Measurements from ENCODE around the gene NTRK2. TPM values are rescaled to one million over a fixed set of nuclear protein-coding genes. Genes with fewer than 3 reads are reported as not detected.

The NTRK2 gene
- total and polyA plus RNA-seq, 4 donors, result 0.26 to 1.4 (median 0.56) TPM

- TF ChIP-seq ZBTB33 (IDR thresholded peaks at IDR 0.05), result no peak
- TF ChIP-seq GABPA (IDR thresholded peaks at IDR 0.05 in 1 of 2, conservative IDR thresholded peaks at IDR 0.05 in 1 of 2), result no peak
- TF ChIP-seq SP1 (IDR thresholded peaks at IDR 0.05), result no peak
- no peak for TF ChIP-seq FOXA1 (IDR thresholded peaks at IDR 0.05)
Observed at GRCh38 chr9:84677080-84677479, 7.6 kb downstream of the NTRK2 start (continued).

GRCh38 chr9:84679571-84679970 is 10.0 kb downstream of the NTRK2 start:
- Histone ChIP-seq H3K27ac (ENCODE audit: low read depth in 1 of 2, low read length in 2 of 2) (no peak overlapping the region), H3K36me3 (ENCODE audit: control insufficient read depth in 4 of 4, insufficient read depth in 3 of 4, low read depth in 1 of 4, low read length in 3 of 4) (no peaks in the 10 kb centered on the region), H3K9ac (ENCODE audit: low read depth in 1 of 2, low read length in 2 of 2) (no peak overlapping the region), H3K27me3 (ENCODE audit: control insufficient read depth in 4 of 4, insufficient read depth in 4 of 4, low read length in 3 of 4) (no peaks in the 10 kb centered on the region), H3K4me3 (ENCODE audit: low read depth in 1 of 3, low read length in 3 of 3) (no peak overlapping the region), H3K9me3 (ENCODE audit: control insufficient read depth in 4 of 4, low read length in 3 of 4) (no peaks in the 10 kb centered on the region), H3K4me1 (ENCODE audit: control insufficient read depth in 4 of 4, insufficient read depth in 4 of 4, low read length in 3 of 4) (no peaks in the 10 kb centered on the region)
- no peak for DNase-seq (ENCODE audit: low spot score)
- TF ChIP-seq REST (IDR thresholded peaks at IDR 0.05) (no peak), CTCF (IDR thresholded peaks at IDR 0.05; ENCODE audit: low read depth, low read length, missing input control) (no peak), RXRA (IDR thresholded peaks at IDR 0.05) (no peak), MAX (IDR thresholded peaks at IDR 0.05) (no peak), FOXA2 (IDR thresholded peaks at IDR 0.05) (no peak), ATF3 (IDR thresholded peaks at IDR 0.05) (no peak), TAF1 (conservative IDR thresholded peaks at IDR 0.05) (no peak)
- 61% methylated on average over 1 of the region's 1 CpG for WGBS

GRCh38 chr9:84681516-84682285 is 12.2 kb downstream of the NTRK2 start:
- no peaks in the 10 kb centered on the region for H3K4me1 ChIP-seq (ENCODE audit: control insufficient read depth in 4 of 4, insufficient read depth in 4 of 4, low read length in 3 of 4)
- H3K9ac ChIP-seq (ENCODE audit: low read depth in 1 of 2, low read length in 2 of 2), result no peak overlapping the region
- H3K36me3 ChIP-seq (ENCODE audit: control insufficient read depth in 4 of 4, insufficient read depth in 3 of 4, low read depth in 1 of 4, low read length in 3 of 4), result no peaks in the 10 kb centered on the region
- H3K9me3 ChIP-seq (ENCODE audit: control insufficient read depth in 4 of 4, low read length in 3 of 4), result no peaks in the 10 kb centered on the region
- DNase-seq (ENCODE audit: low spot score), result no peak
- 92% methylated on average over 6 of the region's 6 CpGs for WGBS
- H3K4me3 ChIP-seq (ENCODE audit: low read depth in 1 of 3, low read length in 3 of 3), result no peak overlapping the region
- no peaks in the 10 kb centered on the region for H3K27me3 ChIP-seq (ENCODE audit: control insufficient read depth in 4 of 4, insufficient read depth in 4 of 4, low read length in 3 of 4)
- no peak overlapping the region for H3K27ac ChIP-seq (ENCODE audit: low read depth in 1 of 2, low read length in 2 of 2)
- TF ChIP-seq ATF3 (IDR thresholded peaks at IDR 0.05), result no peak
- no peak for TF ChIP-seq FOXA1 (IDR thresholded peaks at IDR 0.05)
- TF ChIP-seq FOXA2 (IDR thresholded peaks at IDR 0.05), result no peak
- TF ChIP-seq TAF1 (conservative IDR thresholded peaks at IDR 0.05), result no peak
- no peak for TF ChIP-seq NR2F2 (IDR thresholded peaks at IDR 0.05)
- no peak for TF ChIP-seq EGR1 (IDR thresholded peaks at IDR 0.05; ENCODE audit: low read depth in 2 of 2)
- TF ChIP-seq MAX (IDR thresholded peaks at IDR 0.05), result no peak
- TF ChIP-seq REST (IDR thresholded peaks at IDR 0.05), result no peak
- no peak for TF ChIP-seq YY1 (IDR thresholded peaks at IDR 0.05)
